Renal cortical epithelial cell (primary cell): ENCODE measurements around the gene CXCL14. TPM values are rescaled to one million over a fixed set of nuclear protein-coding genes. Genes with fewer than 3 reads are reported as not detected.

Experiments
- DNase-seq: peaks from one replicate; pipeline ENCODE4 v3.0.0-alpha.2; 2011; ENCODE audit warnings: low read depth
- total RNA-seq: library from RNA; depleted of rRNA; stranded (reverse); fragments of >200 nt; gene quantifications from 2 replicates; pipeline ENCODE4 v1.2.3, GENCODE V29; 2014

CXCL14 gene, protein sequence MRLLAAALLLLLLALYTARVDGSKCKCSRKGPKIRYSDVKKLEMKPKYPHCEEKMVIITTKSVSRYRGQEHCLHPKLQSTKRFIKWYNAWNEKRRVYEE
- 0.69 and 51.1 TPM in 2 replicates for total RNA-seq

GRCh38 chr5:135578685-135579341 lies at the start of gene CXCL14:
CXCL14 (minus strand) TSS chr5:135578991; CDS start chr5:135578778, 213 bp downstream.
- DNase-seq, result peak; percentile 83

- no peak for DNase-seq
Observed at GRCh38 chr5:135626636-135627035, 47.8 kb upstream of the CXCL14 start.

- DNase-seq, result no peak
Observed at GRCh38 chr5:135625961-135626360, 47.2 kb upstream of the CXCL14 start.

GRCh38 chr5:135625486-135625885 lies 46.7 kb upstream of the CXCL14 start:
- DNase-seq, result no peak

GRCh38 chr5:135625061-135625460 lies 46.3 kb upstream of the CXCL14 start:
- no peak for DNase-seq

GRCh38 chr5:135623186-135623715 lies 44.5 kb upstream of the CXCL14 start:
- DNase-seq, result no peak

DNA sequence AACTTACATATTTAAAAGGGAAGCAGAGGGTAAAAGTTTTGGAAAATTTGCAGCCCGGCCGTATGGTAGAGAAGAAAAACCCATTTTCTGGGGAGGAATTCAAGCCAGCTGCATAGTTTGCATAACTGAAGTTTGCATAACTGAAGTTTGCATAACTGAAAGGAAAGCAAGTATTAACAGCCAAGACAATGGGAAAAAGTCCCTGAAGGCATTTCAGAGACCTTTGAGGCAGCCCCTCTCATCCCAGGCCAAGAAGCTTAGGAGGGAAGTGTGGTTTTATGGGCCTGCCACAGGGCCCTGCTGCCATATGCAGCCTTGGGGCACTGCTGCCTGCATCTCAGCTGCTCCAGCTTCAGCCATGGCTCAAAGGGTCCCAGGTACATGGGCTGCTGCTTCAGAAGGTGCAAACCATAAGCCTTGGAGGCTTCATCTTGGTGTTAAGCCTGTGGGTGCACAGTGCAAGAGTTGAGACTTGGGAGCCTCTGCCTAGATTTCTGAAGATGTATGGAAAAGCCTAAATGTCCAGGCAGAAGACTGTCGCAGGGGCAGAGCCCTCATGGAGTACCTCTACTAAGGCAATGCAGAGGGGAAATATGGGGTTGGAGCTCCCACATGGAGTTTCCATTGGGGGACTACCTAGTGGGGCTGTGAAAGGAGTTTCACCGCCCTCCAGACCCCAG lies 36.9 kb upstream of the CXCL14 start:
- DNase-seq, result peak; percentile 16

GRCh38 chr5:135615171-135615570 lies 36.4 kb upstream of the CXCL14 start:
- no peak for DNase-seq

DNA sequence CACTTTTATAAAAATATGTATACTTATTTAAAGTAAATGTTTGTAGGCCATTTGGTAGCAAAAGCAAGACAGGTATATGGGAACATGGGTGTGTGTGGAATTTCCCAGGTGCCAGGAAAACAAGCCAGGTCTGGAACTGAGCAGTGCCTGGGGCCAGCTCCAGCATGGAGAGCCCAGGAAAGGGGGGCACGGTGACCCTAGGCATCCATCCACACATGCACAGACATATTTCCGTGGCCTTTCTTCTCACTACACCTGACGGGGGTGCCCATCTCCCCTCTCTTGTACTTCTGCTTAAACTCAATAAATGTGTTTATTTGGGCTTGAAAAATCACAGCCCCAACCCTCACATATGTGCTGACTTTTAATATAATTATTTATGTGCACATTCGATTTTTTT lies 31.2 kb upstream of the CXCL14 start:
- no peak for DNase-seq

DNA sequence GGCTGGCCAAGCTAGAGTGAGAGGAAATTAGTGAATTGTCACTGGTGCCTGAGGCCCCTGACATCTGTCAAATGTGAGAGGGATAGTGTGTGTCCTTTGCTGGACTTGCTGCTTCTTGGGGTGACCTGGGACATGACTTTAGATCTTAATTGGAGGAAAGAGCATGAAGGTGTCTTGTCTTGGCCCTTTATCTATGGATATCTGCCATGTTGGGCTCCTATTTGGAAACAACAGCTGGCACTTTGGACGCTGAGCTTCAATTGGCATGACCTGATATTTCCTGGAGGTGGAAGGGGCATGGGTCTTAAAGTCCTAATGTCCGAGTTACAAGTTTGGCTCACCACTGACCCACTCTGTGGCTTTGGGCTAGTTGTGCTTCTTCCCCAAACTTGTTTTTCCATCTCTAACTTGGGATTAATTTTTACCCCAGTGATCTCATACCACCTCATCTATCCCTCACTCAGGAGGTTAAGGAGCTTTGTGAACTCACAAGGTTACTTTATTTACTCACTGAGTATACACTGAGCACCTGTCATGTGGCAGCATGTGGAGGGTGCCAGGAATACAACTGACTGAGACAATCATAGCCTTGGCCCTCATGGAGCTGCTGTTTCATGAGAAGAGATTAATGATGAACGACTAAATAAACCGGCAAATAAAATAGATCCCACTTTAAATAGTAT lies 30.1 kb upstream of the CXCL14 start:
- peak; percentile 85 for DNase-seq

DNA sequence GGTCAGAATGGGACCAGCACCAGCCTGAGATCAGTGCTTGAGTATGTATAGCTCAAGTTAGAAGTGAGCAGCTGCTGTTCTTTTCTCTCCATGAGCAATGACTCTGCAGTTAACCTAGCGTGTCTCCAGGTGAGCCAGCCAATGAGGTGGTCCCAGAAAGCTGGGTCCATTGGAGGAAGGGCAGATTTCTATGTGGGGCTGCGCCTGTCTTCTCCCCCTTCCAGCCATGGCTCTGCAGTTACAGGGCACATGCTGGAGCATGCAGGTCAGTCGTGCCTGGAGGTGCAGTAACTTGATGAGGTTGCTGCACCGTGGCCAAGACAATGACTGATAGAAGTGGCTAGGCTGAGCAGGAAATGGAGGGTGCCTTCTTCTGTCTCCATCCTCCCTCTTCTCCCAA lies 29.6 kb upstream of the CXCL14 start:
- DNase-seq, result no peak

GRCh38 chr5:135606431-135606830 lies 27.6 kb upstream of the CXCL14 start:
- no peak for DNase-seq

DNA sequence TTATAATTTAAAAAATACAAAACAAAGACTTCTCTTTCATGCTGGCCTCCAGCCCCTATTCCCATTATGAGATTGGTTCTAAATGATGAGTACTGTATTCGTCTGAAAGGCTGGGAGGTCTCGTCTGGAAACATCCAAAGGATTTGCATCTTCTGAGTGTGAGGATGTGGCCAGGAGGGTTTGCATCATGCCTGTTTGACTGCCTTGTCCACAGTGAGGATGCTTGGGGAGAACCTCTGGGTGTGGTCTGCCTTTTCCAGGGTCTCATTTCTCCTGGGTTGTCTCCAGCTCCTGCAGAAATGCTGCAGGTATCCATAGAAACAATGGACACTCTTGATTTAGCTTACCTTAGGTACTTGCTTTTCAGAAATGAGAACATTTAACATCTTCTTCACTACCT lies 26.4 kb upstream of the CXCL14 start:
- DNase-seq, result no peak

GRCh38 chr5:135604056-135604455 lies 25.3 kb upstream of the CXCL14 start:
- DNase-seq, result peak; percentile 54

DNA sequence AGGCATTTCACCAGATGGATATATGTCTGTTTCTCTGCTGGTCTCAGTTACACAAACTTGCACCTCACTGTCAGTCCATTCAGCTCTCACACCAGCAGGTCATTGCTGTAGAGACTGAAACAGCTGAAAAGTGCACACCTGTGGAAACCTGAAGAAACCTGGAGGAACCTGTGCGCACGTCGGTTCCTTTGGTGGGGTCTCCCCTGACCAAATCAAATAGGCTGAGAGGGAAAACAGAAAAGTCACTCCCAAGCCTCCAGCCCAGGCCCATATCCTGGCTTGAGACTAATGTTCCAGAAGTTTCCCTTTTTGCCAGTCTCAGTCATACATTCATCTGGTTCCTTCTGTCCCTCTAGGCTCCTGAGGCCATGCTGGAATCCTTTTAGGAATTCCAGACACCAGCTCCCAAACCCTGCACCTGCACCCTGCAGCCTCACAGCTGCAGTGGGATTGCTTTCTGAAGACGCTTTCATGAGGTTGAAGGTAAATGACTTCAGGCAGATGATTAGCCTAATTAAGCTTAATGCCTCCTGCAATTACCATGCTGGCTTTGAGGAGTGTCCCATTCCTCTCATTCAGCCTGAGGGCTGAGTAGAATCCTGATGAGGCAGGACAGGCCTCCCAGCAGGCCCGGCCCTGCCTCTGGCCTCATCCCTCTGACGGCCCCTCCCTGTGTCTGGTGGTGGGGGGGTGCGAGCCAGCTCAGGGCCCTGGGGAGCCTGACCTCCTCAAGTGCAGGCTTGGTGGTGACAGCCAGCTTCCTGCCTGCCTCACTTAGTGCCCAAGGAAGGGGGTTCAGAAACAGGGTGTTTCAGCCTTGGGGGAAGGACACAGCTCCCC lies 24.3 kb upstream of the CXCL14 start:
- DNase-seq, result no peak

- DNase-seq, result no peak
Observed at GRCh38 chr5:135601466-135601865, 22.7 kb upstream of the CXCL14 start.

DNA sequence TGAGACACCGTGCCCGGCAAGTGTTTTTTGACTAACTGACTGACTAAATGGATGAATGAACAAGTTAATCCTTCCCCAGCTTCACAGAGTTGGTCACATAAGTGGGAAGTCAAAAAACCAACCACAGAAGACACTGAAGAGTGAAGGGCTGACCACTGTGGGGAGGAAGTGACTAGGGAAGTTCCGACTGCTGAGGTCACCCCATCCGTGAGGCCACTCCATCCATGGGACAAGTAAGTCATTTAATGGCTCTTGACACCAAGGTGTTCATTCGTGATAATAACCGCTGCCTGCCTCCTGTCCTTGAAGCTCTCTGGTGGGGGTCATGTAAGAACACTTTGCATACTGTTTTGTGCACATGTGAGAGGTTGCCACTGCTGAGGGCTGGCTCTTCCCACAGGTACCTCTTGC lies 22.2 kb upstream of the CXCL14 start:
- peak; percentile 66 for DNase-seq

GRCh38 chr5:135600152-135600570 lies 21.4 kb upstream of the CXCL14 start:
- no peak for DNase-seq

DNA sequence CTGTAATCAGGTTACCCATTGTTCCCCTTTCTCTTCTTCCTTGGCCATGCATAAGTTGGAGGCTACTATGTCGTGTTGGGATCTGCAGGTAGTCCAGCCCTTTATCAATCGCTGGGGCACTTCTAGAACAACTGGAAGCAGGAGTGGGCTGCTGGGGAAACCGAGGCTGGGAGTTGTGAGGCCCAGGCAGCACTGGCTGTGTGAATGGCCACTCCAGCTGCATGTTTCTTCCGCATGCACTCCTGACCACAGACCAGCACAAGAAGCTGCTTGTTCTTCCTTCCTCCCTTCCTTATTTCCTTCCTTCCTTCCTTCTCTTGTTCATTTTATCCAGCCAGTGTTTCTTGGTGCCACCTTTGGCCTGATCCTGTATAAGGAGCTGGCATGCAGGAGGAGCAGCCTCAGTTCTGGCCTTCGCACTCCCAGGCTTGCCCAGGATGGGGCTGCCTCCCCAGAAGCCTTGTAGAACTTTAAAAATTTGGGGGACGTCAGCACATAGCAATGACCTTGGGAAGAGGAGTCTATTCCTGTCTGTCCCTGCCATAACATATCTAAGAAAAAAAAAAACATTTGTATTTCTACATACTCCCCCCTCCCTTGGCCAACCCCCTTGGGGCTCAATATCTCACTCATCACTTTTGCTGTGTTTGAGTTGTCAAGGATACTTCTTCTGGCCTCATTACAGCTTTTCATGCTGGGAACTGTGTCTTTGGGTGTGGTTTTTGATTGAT lies 20.8 kb upstream of the CXCL14 start:
- DNase-seq, result no peak

DNA sequence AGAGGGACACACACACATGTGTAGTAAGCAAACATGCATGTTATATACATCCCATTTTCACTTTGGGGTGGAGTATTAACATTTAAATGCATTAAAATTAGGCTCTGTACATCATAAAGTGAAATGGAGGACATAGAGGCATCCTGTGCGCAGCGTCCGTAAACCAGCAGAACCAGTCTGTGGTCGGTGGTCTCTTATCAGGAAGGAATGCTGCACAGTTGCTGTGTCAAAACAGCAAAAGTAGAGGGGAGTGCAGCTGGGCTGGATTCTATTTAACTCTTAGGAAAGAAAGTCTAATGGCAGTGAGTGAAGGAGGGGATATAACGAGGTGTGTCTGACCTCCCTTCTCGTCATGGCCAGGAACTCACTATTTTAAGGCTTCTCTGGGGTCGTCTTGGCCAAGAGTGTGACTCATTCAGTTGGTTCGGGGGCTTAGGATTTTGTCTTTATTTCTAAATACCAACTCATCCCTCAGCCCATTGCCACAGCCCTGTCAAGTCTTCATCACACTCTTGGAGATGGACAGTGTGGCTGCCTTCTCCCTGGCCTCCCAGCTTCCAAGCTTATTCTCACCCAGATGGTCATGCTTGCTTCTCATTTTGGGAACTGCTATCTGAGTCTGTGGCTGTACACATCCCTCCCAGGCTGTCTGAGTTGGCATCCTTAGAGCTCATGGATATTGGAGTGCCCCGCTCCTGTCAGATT lies 20.1 kb upstream of the CXCL14 start:
- no peak for DNase-seq
